HEK293 (cell line): ENCODE results near the gene OR12D1.

ENCODE experiments used
- CTCF ChIA-PET: fragments of 350-600 bp; formaldehyde crosslinking; extraction: SDS; loops from one replicate; lab custom pipeline; 2021; ENCODE audit warnings: antibody characterized with exemption; lab: Yijun Ruan, JAX
- POLR2A ChIA-PET: fragments of 300-600 bp; formaldehyde crosslinking; extraction: SDS; loops from one replicate; lab custom pipeline; 2020; ENCODE audit warnings: antibody characterized with exemption, inconsistent platforms; lab: Yijun Ruan, JAX
- H3K27ac ChIP-seq: fragments of 200-500 bp; sonication (Bioruptor generic); 2 replicates; pipeline ENCODE4 v1.5.1; 2014; ENCODE audit warnings: low read depth, low read length, control low read depth, inconsistent platforms; ENCODE audit errors: extremely low read depth
- H3K36me3 ChIP-seq, 2 experiments: fragments of 200-500 bp in 1 of 2; sonication (Bioruptor generic) in 1 of 2; 1 replicate in 1 of 2; 2 replicates in 1 of 2; pipeline ENCODE4 v1.5.1; 2014 to 2017; ENCODE audit warnings: inconsistent platforms in 2 of 2, low read length in 2 of 2; ENCODE audit not compliant: control insufficient read depth in 2 of 2, insufficient read depth in 1 of 2
- H3K4me1 ChIP-seq: fragments of 200-500 bp; sonication (Bioruptor generic); 2 replicates; pipeline ENCODE4 v1.5.1; 2014; ENCODE audit warnings: mild to moderate bottlenecking, low read length, inconsistent platforms; ENCODE audit not compliant: control insufficient read depth, insufficient read depth
- H3K4me3 ChIP-seq: 2 replicates; pipeline ENCODE4 v1.5.1; 2011; ENCODE audit warnings: low read depth, mild to moderate bottlenecking, control low read depth, low read length, moderate library complexity
- H3K9me3 ChIP-seq: fragments of 200-500 bp; sonication (Bioruptor generic); 2 replicates; pipeline ENCODE4 v1.5.1; 2014; ENCODE audit warnings: low read depth, low read length, inconsistent platforms; ENCODE audit not compliant: control insufficient read depth, insufficient read depth
- GLI2 ChIP-seq: fragments of 450-650 bp; formaldehyde crosslinking; IDR thresholded peaks from 2 replicates; pipeline ENCODE4; 2017; ENCODE audit warnings: missing biosample characterization, missing genetic modification characterization, low read depth, borderline replicate concordance
- KLF10 ChIP-seq: fragments of 450-650 bp; IDR thresholded peaks from 2 replicates; pipeline ENCODE4 v1.5.1; 2018; ENCODE audit warnings: missing biosample characterization, mild to moderate bottlenecking, missing genetic modification characterization
- KLF16 ChIP-seq: fragments of 450-650 bp; formaldehyde crosslinking; IDR thresholded peaks from 2 replicates; pipeline ENCODE4 v1.5.1; 2017; ENCODE audit warnings: missing biosample characterization, missing genetic modification characterization
- KLF7 ChIP-seq: fragments of 450-650 bp; formaldehyde crosslinking; IDR thresholded peaks from 2 replicates; pipeline ENCODE4 v1.5.1; 2016; ENCODE audit warnings: missing biosample characterization, missing genetic modification characterization, borderline replicate concordance
- RBAK ChIP-seq: fragments of 450-650 bp; formaldehyde crosslinking; IDR thresholded peaks from 2 replicates; pipeline ENCODE4 v1.5.1; 2016; ENCODE audit warnings: missing biosample characterization, missing genetic modification characterization
- REPIN1 ChIP-seq: fragments of 450-650 bp; formaldehyde crosslinking; IDR thresholded peaks from 2 replicates; pipeline ENCODE4 v1.5.1; 2017; ENCODE audit warnings: missing biosample characterization, missing genetic modification characterization, low read depth
- TRIM28 ChIP-seq: IDR thresholded peaks from 2 replicates; pipeline ENCODE4 v1.6.1; 2011; ENCODE audit warnings: low read length, control low read depth, borderline replicate concordance
- ZNF112 ChIP-seq: fragments of 450-650 bp; formaldehyde crosslinking; IDR thresholded peaks from 2 replicates; pipeline ENCODE4 v1.5.0; 2017; ENCODE audit warnings: missing biosample characterization, missing genetic modification characterization
- ZNF174 ChIP-seq: fragments of 450-650 bp; formaldehyde crosslinking; IDR thresholded peaks from 2 replicates; pipeline ENCODE4 v1.5.0; 2017; ENCODE audit warnings: missing biosample characterization, mild to moderate bottlenecking, missing genetic modification characterization
- ZNF221 ChIP-seq: fragments of 450-650 bp; formaldehyde crosslinking; IDR thresholded peaks from 2 replicates; pipeline ENCODE4 v1.5.1; 2017; ENCODE audit warnings: missing biosample characterization, missing genetic modification characterization, borderline replicate concordance
- ZNF239 ChIP-seq: fragments of 450-650 bp; formaldehyde crosslinking; IDR thresholded peaks from 2 replicates; pipeline ENCODE4 v1.5.1; 2016; ENCODE audit warnings: missing biosample characterization, missing genetic modification characterization
- ZNF292 ChIP-seq: fragments of 450-650 bp; formaldehyde crosslinking; IDR thresholded peaks from 2 replicates; pipeline ENCODE4 v1.5.1; 2016; ENCODE audit warnings: low read depth, missing biosample characterization, missing genetic modification characterization, borderline replicate concordance
- ZNF324 ChIP-seq: fragments of 450-650 bp; formaldehyde crosslinking; IDR thresholded peaks from 2 replicates; pipeline ENCODE4 v1.5.1; 2016; ENCODE audit warnings: missing biosample characterization, missing genetic modification characterization
- ZNF350 ChIP-seq: fragments of 450-650 bp; formaldehyde crosslinking; IDR thresholded peaks from 2 replicates; pipeline ENCODE4 v1.5.0; 2017; ENCODE audit warnings: missing biosample characterization, mild to moderate bottlenecking, missing genetic modification characterization
- ZNF501 ChIP-seq: fragments of 450-650 bp; formaldehyde crosslinking; IDR thresholded peaks from 2 replicates; pipeline ENCODE4 v1.5.1; 2016; ENCODE audit warnings: missing biosample characterization, missing genetic modification characterization
- ZNF596 ChIP-seq: fragments of 450-650 bp; IDR thresholded peaks from 2 replicates; pipeline ENCODE4 v1.5.0; 2018; ENCODE audit warnings: missing biosample characterization, mild to moderate bottlenecking, missing genetic modification characterization, moderate library complexity
- ZNF837 ChIP-seq: fragments of 450-650 bp; formaldehyde crosslinking; IDR thresholded peaks from 2 replicates; pipeline ENCODE4 v1.5.1; 2016; ENCODE audit warnings: missing biosample characterization, missing genetic modification characterization
- TF ChIP-seq, protein P1 (sequence below): fragments of 450-650 bp; formaldehyde crosslinking; IDR thresholded peaks from 2 replicates; pipeline ENCODE4 v1.5.1; 2016; ENCODE audit warnings: missing biosample characterization, missing genetic modification characterization
- TF ChIP-seq, protein P2 (sequence below): fragments of 450-650 bp; formaldehyde crosslinking; IDR thresholded peaks from 2 replicates; pipeline ENCODE4 v1.5.1; 2016; ENCODE audit warnings: missing biosample characterization, missing genetic modification characterization
- TF ChIP-seq, protein P3 (sequence below): fragments of 450-650 bp; formaldehyde crosslinking; IDR thresholded peaks from 2 replicates; pipeline ENCODE4; 2016; ENCODE audit warnings: missing biosample characterization, missing genetic modification characterization
- TF ChIP-seq, protein P4 (sequence below): fragments of 450-650 bp; formaldehyde crosslinking; IDR thresholded peaks from 2 replicates; pipeline ENCODE4 v1.5.1; 2017; ENCODE audit warnings: missing biosample characterization, missing genetic modification characterization

The OR12D1 gene

DNA sequence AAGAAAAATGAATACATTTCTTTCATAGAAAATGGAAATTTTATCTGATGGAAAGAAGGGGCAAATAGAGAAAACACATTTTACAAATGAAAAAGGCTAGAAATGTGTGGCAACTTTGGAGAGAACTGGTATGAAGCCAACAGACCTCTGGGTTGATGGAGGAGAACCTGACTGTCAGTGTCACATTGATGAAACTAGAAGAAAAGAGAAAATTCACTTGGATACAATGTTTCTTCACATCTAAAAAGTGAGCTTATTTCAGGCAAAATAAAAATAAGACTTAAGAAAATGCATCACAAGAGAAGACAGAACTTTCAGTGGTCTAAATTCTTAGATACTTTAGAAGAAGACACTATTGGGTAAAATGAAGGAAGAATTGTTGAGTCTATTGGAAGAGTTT lies 19.4 kb upstream of the OR12D1 start, which contains the start of gene OR12D2 (continued):
- TF ChIP-seq ZNF324 (tag by site-specific recombination): no peak

DNA sequence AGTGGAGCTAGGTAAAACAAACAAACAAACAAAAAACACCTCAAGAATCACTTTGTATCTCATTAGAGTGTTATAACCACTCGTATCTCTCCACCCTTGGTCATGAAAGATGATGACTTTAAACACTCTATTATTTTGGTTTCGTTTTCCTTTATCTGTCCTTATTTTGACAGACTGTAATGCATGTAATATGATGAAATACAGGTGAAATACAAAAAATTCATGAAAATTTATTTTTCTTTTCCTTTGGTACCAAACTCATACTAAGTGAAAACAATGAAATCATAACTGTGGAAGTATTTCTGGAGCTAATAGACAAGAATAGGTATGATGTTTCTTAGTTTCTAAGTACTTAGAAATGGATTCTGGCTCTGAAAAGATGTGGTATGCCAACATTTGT lies 15.2 kb upstream of the OR12D1 start:
- H3K4me3 ChIP-seq: no peak overlapping the region
- H3K9me3 ChIP-seq: no peaks in the 10 kb centered on the region
- ChIA-PET POLR2A (no interaction called here), CTCF (interaction anchor here (0.8 to 1.2 kb wide), 3 partner anchors 15 to 254 kb away, joined by 5 to 7 read pairs (median 6); partner anchors contain the start of gene OR12D1)
- no peak for TF ChIP-seq ZNF112
- no peak for TF ChIP-seq KLF16 (tag by site-specific recombination)
- TF ChIP-seq REPIN1 (tag by site-specific recombination): no peak
- TF ChIP-seq, protein P1, sequence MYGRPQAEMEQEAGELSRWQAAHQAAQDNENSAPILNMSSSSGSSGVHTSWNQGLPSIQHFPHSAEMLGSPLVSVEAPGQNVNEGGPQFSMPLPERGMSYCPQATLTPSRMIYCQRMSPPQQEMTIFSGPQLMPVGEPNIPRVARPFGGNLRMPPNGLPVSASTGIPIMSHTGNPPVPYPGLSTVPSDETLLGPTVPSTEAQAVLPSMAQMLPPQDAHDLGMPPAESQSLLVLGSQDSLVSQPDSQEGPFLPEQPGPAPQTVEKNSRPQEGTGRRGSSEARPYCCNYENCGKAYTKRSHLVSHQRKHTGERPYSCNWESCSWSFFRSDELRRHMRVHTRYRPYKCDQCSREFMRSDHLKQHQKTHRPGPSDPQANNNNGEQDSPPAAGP (tag by site-specific recombination): no peak
- no peak for TF ChIP-seq KLF7
- no peak for TF ChIP-seq ZNF174 (tag by site-specific recombination)
- TF ChIP-seq ZNF350 (tag by site-specific recombination): no peak
- TF ChIP-seq ZNF292 (tag by site-specific recombination): no peak
- H3K27ac ChIP-seq: no peak overlapping the region
- no peaks in the 10 kb centered on the region for H3K4me1 ChIP-seq
- H3K36me3 ChIP-seq: no peaks in the 10 kb centered on the region

DNA sequence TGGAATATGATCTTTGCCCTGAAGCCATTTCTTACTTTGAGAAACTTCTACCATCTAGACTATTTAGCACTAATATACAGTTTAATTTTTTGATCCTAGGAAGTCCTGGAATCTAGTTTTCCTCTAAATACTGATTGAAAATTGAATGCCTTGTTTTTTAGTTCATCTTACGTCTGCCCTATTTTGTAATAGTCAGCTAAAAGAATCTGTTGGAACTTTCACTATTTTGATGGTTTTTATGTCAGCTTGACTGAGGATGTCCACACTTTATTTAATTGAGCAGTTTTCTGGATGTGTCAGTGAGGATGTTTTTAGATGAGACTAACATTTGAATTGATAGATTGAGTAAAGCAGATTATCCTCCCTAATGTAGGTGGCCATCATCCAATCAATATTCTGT lies 10.9 kb upstream of the OR12D1 start:
- Histone ChIP-seq H3K9me3 (no peaks in the 10 kb centered on the region), H3K36me3 (no peaks in the 10 kb centered on the region), H3K4me1 (no peaks in the 10 kb centered on the region), H3K27ac (no peak overlapping the region), H3K4me3 (no peak overlapping the region)
- ChIA-PET CTCF (no interaction called here), POLR2A (no interaction called here)
- TF ChIP-seq, protein P2, sequence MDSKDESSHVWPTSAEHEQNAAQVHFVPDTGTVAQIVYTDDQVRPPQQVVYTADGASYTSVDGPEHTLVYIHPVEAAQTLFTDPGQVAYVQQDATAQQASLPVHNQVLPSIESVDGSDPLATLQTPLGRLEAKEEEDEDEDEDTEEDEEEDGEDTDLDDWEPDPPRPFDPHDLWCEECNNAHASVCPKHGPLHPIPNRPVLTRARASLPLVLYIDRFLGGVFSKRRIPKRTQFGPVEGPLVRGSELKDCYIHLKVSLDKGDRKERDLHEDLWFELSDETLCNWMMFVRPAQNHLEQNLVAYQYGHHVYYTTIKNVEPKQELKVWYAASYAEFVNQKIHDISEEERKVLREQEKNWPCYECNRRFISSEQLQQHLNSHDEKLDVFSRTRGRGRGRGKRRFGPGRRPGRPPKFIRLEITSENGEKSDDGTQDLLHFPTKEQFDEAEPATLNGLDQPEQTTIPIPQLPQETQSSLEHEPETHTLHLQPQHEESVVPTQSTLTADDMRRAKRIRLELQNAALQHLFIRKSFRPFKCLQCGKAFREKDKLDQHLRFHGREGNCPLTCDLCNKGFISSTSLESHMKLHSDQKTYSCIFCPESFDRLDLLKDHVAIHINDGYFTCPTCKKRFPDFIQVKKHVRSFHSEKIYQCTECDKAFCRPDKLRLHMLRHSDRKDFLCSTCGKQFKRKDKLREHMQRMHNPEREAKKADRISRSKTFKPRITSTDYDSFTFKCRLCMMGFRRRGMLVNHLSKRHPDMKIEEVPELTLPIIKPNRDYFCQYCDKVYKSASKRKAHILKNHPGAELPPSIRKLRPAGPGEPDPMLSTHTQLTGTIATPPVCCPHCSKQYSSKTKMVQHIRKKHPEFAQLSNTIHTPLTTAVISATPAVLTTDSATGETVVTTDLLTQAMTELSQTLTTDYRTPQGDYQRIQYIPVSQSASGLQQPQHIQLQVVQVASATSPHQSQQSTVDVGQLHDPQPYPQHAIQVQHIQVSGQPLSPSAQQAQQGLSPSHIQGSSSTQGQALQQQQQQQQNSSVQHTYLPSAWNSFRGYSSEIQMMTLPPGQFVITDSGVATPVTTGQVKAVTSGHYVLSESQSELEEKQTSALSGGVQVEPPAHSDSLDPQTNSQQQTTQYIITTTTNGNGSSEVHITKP: no peak
- TF ChIP-seq KLF10 (tag by site-specific recombination) (no peak), ZNF239 (no peak), ZNF837 (tag by site-specific recombination) (no peak), TRIM28 (no peak), ZNF501 (tag by site-specific recombination) (no peak), ZNF596 (tag by site-specific recombination) (no peak), GLI2 (tag by site-specific recombination) (no peak), RBAK (tag by site-specific recombination) (no peak), ZNF221 (tag by site-specific recombination) (no peak)
- TF ChIP-seq, protein P3, sequence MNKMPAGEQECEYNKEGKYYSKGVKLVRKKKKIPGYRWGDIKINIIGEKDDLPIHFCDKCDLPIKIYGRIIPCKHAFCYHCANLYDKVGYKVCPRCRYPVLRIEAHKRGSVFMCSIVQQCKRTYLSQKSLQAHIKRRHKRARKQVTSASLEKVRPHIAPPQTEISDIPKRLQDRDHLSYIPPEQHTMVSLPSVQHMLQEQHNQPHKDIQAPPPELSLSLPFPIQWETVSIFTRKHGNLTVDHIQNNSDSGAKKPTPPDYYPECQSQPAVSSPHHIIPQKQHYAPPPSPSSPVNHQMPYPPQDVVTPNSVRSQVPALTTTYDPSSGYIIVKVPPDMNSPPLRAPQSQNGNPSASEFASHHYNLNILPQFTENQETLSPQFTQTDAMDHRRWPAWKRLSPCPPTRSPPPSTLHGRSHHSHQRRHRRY (tag by site-specific recombination): no peak
- TF ChIP-seq, protein P4, sequence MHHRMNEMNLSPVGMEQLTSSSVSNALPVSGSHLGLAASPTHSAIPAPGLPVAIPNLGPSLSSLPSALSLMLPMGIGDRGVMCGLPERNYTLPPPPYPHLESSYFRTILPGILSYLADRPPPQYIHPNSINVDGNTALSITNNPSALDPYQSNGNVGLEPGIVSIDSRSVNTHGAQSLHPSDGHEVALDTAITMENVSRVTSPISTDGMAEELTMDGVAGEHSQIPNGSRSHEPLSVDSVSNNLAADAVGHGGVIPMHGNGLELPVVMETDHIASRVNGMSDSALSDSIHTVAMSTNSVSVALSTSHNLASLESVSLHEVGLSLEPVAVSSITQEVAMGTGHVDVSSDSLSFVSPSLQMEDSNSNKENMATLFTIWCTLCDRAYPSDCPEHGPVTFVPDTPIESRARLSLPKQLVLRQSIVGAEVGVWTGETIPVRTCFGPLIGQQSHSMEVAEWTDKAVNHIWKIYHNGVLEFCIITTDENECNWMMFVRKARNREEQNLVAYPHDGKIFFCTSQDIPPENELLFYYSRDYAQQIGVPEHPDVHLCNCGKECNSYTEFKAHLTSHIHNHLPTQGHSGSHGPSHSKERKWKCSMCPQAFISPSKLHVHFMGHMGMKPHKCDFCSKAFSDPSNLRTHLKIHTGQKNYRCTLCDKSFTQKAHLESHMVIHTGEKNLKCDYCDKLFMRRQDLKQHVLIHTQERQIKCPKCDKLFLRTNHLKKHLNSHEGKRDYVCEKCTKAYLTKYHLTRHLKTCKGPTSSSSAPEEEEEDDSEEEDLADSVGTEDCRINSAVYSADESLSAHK (tag by site-specific recombination): no peak
